ENCODE results near the gene PDE1A.

The PDE1A gene

DNA sequence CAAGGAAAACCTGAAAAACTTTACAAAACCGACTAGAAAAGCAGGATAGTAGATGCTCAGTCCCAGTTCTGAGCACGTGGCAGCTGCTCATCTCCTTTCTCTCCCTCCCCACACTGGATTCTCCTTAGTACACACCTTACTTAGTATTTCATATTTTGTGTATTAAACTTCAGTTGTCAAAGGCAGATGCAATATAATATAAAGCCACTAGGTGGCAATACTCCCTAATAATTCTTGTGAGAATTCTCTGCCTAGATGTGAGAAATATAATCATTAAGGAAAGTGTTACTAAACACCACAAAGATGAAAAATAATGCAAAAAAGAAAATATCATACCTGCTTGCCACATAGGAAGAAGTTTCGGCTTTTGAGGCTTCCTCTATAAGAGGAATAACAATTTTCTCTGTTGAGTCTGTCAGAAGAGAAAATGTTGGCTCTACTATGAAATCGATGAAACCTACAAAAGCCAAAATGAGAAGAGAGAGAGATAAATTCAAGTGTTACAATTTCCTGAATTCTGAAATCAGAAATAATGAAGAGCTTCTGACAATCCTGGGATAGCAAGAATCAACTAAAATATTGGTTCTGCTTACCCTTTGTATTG lies 240.6 kb downstream of the PDE1A start:
- peak; percentile 49 to 50 for DNase-seq

- no peak for DNase-seq
These were observed 244.4 kb downstream of the PDE1A start for GRCh38 chr2:182182436-182182835.

DNA sequence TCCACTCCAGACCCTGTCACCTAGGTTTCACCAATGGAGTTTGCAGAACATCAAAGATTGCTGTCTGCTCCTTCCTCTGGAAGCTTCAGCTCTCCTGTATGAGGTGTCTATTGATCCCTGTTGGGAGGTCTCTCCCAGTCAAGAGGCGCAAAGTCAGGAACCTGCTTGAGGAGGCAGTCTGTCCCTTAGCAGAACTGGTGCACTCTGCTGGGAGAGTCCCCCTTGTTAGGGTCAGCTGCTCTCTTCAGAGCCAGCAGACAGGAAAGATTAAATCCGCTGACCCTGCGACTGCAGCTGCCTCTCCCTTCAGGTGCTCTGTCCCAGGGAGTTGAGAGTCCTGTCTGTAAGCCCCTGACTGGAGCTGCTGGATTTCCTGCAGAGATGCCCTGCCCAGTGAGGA lies 245.5 kb downstream of the PDE1A start:
- DNase-seq, result no peak

DNA sequence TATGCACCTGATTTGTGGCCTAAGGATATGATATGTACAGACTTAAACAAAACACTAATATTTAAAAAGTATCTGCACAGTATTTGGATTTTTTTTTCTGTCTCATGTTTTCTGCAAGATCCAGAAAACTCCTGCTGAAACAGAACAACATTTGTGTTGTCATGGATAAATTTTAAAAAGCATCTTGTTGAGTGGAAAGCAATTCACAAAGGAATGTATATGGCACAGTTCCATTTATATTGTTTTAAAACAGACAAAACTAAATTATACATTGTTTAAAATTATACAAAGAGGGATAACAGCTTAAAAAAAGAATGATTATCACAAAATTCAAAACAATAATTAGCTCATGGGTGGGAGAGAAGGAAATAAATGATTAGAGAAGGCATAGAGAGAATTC lies 247.7 kb downstream of the PDE1A start:
- DNase-seq, result no peak

DNA sequence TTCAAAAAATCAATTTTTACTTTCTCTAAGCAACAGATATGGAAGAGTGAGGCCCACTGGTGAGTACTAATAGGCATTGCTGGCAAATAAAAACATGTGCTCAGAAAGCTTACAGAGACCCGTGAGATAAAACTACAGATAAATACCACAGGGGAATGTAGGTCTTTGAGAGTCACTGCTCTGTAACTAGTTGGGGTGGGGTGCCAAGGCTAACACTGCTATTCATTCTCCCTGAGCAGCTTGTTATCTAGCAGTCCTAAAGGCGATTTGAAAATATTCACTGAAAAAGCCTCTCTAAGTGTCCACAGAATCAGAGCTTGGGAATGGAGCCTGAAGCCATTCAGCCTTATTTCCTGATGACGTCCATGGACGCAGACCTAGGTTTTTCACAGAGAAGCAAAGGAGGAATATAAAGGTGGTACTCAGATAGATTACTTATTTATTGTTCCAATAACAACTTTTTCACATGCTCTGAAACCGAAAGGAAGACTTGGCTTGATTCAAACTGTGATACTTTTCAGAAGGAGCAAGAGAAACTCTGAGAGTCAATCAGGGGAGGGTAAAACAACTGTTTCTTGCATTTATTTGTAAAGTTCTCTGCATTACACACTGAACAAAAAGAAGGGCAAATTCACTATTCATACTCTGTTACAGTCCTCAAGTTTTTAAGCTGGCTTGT lies 252.8 kb downstream of the PDE1A start:
- no peak for DNase-seq

GRCh38 chr2:182170341-182170740 lies 256.5 kb downstream of the PDE1A start:
- no peak for DNase-seq

DNA sequence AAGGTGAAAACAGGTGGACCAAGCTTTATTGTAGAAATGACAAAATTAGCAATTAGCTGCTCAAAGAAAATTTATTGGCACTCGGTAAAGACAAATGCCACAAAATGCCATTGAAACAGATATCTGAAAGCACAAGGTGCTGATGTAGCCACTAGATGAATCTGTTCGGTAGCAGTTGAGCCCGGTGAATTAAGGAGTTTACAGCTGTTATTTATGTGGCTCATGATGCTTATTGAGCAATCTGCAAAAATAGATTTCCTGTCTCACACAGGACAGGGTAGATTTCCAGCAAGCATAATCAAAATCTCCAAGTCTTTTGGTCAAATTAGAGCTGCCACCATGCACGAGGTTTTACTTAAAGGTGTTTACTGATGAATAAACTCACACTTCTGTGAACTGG lies 259.0 kb downstream of the PDE1A start:
- DNase-seq, result no peak

- DNase-seq, result no peak
These were observed 260.0 kb downstream of the PDE1A start for GRCh38 chr2:182166841-182167240.

- no peak for DNase-seq
These were observed 260.4 kb downstream of the PDE1A start for GRCh38 chr2:182166406-182166805.

DNA sequence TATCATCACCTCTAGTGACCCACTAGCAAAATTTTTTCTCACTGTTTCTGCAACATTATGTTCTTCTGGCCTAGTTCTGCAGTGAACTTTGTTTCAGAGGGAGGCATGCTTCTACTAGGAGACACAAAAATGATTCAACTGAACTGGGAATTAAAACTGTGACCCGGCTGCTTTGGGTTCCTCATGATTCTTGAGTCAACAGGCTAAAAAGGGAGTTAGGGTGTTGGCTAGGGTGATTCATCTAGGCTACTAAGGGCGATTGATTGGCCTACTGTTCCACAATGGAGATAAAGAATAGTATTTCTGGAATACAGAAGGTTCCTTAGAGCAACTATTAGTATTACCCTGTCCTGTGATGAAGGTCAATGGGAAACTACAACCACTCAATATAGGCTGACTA lies 261.6 kb downstream of the PDE1A start:
- no peak for DNase-seq

- no peak for DNase-seq
These were observed 262.1 kb downstream of the PDE1A start for GRCh38 chr2:182164686-182165085.

GRCh38 chr2:182163878-182164277 lies 263.0 kb downstream of the PDE1A start:
- DNase-seq, result no peak

- DNase-seq, result no peak
These were observed 278.5 kb downstream of the PDE1A start for GRCh38 chr2:182148344-182148743.

DNA sequence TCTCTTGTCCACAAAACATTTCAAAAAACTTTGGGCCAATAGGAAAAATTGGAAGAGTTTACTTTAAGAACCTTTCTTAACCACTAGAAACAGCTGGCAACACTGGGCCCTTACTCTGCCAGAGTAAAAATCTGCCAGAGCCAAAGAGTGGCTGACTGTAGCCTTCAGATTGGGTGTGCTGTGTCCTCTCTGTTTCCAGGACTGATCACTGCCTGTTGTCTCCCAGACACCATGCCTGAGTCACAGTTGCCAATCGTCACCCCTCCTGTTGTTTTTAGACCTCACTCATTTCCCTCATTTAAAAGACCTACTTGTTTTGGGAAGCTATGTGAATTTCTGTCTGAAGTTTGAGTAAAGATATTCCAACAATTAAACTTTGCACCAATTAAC lies 282.1 kb downstream of the PDE1A start:
- DNase-seq, result no peak

DNA sequence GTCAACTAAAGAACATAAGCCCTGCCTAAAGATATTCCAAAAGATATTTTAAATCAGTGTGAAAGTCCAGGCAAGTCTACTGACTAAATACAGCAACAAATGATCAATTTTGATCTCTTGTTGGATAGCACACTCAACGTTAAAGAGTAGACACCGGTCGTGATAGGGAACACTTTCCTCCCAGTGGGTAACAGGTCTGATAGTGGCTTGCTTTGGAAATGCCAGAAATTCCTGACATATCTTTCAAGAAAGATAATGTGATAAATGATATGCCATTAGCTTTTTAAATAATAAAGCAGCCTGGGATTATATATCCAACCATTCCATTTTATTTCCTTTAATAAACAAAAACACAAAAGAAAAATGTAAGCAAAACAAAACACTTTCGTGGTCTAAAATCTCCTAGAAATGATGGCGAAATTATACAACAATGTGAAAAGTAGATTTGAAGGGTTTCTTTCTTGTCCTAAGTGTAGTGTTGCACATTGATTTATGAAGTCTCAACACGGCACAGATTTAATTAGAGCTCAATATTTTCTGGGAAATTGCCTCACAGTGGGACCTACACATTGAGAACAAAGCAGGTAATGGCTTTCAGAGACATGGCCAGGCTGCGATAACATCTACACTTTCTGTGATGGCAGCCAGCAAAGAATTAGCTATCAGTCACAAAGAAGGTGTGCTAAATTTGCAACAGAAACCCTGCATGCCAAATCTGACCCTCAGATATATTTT lies 282.6 kb downstream of the PDE1A start:
- no peak for DNase-seq

GRCh38 chr2:182142062-182142461 lies 284.8 kb downstream of the PDE1A start:
- DNase-seq, result no peak

DNA sequence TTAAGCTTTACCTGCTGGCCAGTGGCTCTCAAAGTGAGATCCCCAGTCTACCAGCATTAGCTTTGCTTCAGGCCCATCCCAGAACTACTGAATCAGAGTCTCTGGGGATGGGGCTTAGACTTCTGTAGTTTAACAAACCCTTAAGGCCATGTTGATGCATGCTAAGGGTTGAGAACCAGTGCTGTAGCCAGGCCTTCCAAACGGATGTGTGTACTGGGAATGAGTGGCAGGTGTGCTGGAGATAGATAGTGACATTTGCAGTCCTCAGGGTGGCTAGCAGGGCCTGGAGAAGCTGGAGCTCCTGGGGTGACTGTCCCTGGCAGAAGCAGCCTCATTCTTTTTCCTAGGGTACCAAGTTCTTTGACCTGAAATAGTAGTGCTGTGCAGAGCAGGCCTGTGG lies 292.6 kb downstream of the PDE1A start:
- no peak for DNase-seq

GRCh38 chr2:182133195-182133891 lies 293.5 kb downstream of the PDE1A start:
- no peak for DNase-seq

- DNase-seq, result peak; percentile 3 to 20
These were observed 294.2 kb downstream of the PDE1A start for GRCh38 chr2:182132605-182133004.

- DNase-seq, result no peak
These were observed 297.8 kb downstream of the PDE1A start for GRCh38 chr2:182128821-182129707.

DNA sequence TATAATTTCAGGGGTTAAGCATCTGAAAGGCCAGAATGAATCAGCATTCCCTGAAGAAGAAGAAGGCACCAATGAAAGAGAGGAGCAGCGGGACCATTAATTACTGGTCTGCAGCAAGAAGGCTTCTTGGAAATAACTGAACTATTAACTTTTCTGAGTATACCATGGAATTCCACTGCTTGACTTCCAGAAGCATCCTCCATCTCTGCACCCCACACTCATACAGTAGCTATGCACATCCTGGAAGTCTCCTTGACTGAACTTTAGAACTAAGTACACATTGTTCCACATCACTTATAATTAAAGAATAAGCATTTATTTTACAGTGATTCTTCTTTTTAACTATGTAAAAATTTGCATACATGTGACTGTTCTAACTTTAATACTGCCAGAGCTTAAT lies 309.6 kb downstream of the PDE1A start:
- DNase-seq, result no peak

DNA sequence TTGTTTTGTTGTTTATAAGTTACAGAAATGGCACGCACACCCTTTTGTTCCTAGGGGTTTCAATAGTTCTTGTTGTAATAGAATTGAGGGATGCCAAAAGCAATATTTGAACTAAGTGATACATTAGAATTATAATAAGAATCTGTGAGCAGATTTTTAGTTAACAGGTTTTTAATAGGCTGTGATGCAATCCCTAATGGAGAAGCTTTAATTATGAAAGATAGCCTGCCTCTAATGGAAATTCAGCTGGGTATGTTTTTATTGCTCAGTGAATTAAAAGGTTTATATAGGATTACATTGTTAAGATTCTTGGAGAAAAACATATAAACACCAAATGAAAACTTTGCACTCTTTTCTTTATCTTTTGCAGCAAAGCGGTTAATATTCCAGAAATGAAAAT lies 310.1 kb downstream of the PDE1A start:
- DNase-seq, result no peak

DNA sequence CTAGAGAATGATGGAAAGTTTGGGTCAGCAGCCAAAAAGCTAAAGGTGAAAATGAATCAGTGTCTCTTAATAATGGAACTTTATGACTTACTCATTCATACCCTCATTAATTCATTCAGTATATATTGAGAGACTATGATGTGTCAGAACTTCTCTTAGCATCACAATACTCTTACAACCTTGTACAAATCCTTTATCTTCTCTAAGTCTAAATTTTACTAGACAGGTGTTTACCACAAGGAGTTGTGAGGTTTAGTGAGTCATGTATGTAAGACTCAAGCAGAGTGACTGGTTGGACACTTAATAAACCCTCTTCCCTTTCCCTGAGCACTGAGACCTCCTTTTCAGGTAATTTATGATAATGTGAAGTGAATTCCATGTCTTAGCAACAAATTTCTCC lies 311.6 kb downstream of the PDE1A start:
- no peak for DNase-seq
